Naive thymus-derived CD4-positive, alpha-beta T cell (primary cell): ENCODE results near the gene ANO1. TPM values are rescaled to one million over a fixed set of nuclear protein-coding genes. Genes with fewer than 3 reads are reported as not detected.
A peak's percentile ranks its signal among the peaks of the same experiment; 100 is the strongest.

Source experiments
- ATAC-seq: fragments of 150-1000 bp; cut with Tn5 transposase; 2 replicates; pipeline ENCODE4 v1.10.0; 2021; ENCODE audit warnings: mild to moderate bottlenecking, moderate library complexity
- CTCF ChIA-PET: fragments of 350-600 bp; sonication (Branson Sonifier 250); formaldehyde crosslinking; loops from one replicate; lab custom pipeline; 2021; ENCODE audit warnings: antibody characterized with exemption; lab: Charles Lee
- POLR2A ChIA-PET: fragments of 350-600 bp; sonication (Branson Sonifier 250); formaldehyde crosslinking; loops from one replicate; lab custom pipeline; 2021; ENCODE audit warnings: antibody characterized with exemption, inconsistent platforms; lab: Charles Lee
- DNase-seq, 9 donors: peaks; one replicate each; pipeline versions ENCODE4 v3.0.0 to v3.0.0-alpha.2; 2020 to 2022; ENCODE audit warnings: mixed read lengths in 1 of 9
- H3K27ac ChIP-seq: one replicate; pipeline ENCODE4 v1.7.0; 2013; ENCODE audit warnings: mild to moderate bottlenecking, low read depth, low read length, moderate library complexity
- H3K27me3 ChIP-seq, 2 donors: one replicate each; pipeline ENCODE4 v1.7.0; 2013; ENCODE audit warnings: low read length in 2 of 2, mild to moderate bottlenecking in 2 of 2, moderate library complexity in 2 of 2; ENCODE audit not compliant: control insufficient read depth in 2 of 2, insufficient read depth in 2 of 2
- H3K36me3 ChIP-seq, 3 experiments: 1 replicate in 2 of 3; 2 replicates in 1 of 3; pipeline ENCODE4 v1.7.0; 2013; ENCODE audit warnings: low read length in 3 of 3, mild to moderate bottlenecking in 3 of 3, moderate library complexity in 1 of 3; ENCODE audit not compliant: insufficient read depth in 3 of 3, control insufficient read depth in 2 of 3
- H3K4me1 ChIP-seq, 2 donors: one replicate each; pipeline ENCODE4 v1.7.0; 2013; ENCODE audit warnings: low read length in 2 of 2, mild to moderate bottlenecking in 2 of 2, moderate library complexity in 1 of 2; ENCODE audit not compliant: control insufficient read depth in 2 of 2, insufficient read depth in 2 of 2
- H3K4me3 ChIP-seq: 2 replicates; pipeline ENCODE4 v1.7.0; 2013; ENCODE audit warnings: mild to moderate bottlenecking, low read length
- H3K9me3 ChIP-seq, 3 experiments: 1 replicate in 2 of 3; 2 replicates in 1 of 3; pipeline ENCODE4 v1.7.0; 2013; ENCODE audit warnings: low read length in 3 of 3; ENCODE audit not compliant: control insufficient read depth in 2 of 3
- H3K27ac Mint-ChIP-seq, 9 donors: one replicate each; pipeline ENCODE4 v1.8.0; 2020 to 2022; ENCODE audit warnings: mixed read lengths in 9 of 9, mild to moderate bottlenecking in 8 of 9, moderate library complexity in 5 of 9, inconsistent platforms in 2 of 9
- H3K27me3 Mint-ChIP-seq, 5 donors: one replicate each; pipeline ENCODE4 v1.8.0; 2021 to 2022; ENCODE audit warnings: mixed read lengths in 5 of 5, mild to moderate bottlenecking in 1 of 5
- H3K36me3 Mint-ChIP-seq, 5 donors: one replicate each; pipeline ENCODE4 v1.8.0; 2020 to 2022; ENCODE audit warnings: mixed read lengths in 5 of 5, mild to moderate bottlenecking in 3 of 5, inconsistent platforms in 1 of 5
- H3K4me1 Mint-ChIP-seq, 7 donors: one replicate each; pipeline ENCODE4 v1.8.0; 2020 to 2022; ENCODE audit warnings: mixed read lengths in 7 of 7, mild to moderate bottlenecking in 3 of 7, inconsistent platforms in 1 of 7
- H3K4me3 Mint-ChIP-seq, 10 donors: one replicate each; pipeline ENCODE4 v1.8.0; 2020 to 2022; ENCODE audit warnings: mild to moderate bottlenecking in 10 of 10, mixed read lengths in 10 of 10, moderate library complexity in 6 of 10, inconsistent platforms in 2 of 10
- H3K9me3 Mint-ChIP-seq, 11 donors: one replicate each; pipeline ENCODE4 v1.8.0; 2020 to 2022; ENCODE audit warnings: mixed read lengths in 11 of 11, mild to moderate bottlenecking in 4 of 11, inconsistent platforms in 1 of 11, moderate library complexity in 1 of 11
- intact Hi-C, 2 donors: fragments of 100-400 bp; cut with micrococcal nuclease; formaldehyde crosslinking; loops; one replicate each; pipeline ENCODE4 v1.15.1; 2023
- polyA plus RNA-seq, 2 donors: library from polyadenylated mRNA; unstranded; fragments of 300-500 nt; fragmentation: Illumina TruSeq; gene quantifications; one replicate each; pipeline ENCODE4 v1.2.3, GENCODE V29; 2021
- total RNA-seq, 6 experiments: library from RNA in 5 of 6; stranded (reverse) in 5 of 6; gene quantifications; 1 replicate in 5 of 6; 2 replicates in 1 of 6; pipeline ENCODE4 v1.2.3 and lab custom pipeline; 2021 to 2026

The ANO1 gene
- total and polyA plus RNA-seq, 7 experiments from 2014 or later: not detected

DNA sequence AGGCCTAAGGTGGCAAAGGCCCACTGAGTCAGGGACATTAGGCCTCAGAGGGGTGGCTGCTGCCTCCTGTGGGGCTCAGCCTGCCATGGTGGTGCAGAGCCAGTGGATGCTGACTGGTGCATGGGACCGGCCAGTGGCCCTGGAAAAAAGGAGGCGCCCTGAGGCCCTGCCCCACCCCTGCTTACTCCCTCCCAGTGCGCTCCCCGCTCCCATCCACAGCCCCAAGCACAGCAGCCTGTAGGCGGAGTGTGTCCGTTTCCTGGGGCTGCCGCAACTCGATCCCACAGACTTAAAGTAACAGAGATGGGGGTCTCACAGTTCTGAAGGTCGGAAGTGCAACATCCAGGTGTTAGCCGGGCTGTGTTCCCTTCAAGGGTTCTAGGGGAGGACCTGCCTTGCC lies 86.6 kb downstream of the ANO1 start:
- peak overlapping the region in 1 of 10 donors; percentile 30 for H3K4me3 Mint-ChIP-seq
- H3K4me1 Mint-ChIP-seq: no peaks in the 10 kb centered on the region
- H3K36me3 Mint-ChIP-seq: no peaks in the 10 kb centered on the region
- Histone ChIP-seq H3K4me3 (no peak overlapping the region), H3K27ac (no peak overlapping the region), H3K9me3 (no peaks in the 10 kb centered on the region), H3K27me3 (no peaks in the 10 kb centered on the region), H3K36me3 (no peaks in the 10 kb centered on the region), H3K4me1 (no peaks in the 10 kb centered on the region)
- ChIA-PET CTCF (no interaction called here), POLR2A (no interaction called here)
- H3K9me3 Mint-ChIP-seq: no peaks in the 10 kb centered on the region
- H3K27ac Mint-ChIP-seq: no peak overlapping the region
- intact Hi-C loops: no loop called here
- DNase-seq (no peak), ATAC-seq (no peak)
- H3K27me3 Mint-ChIP-seq: peaks cover 0 to 10% (median 6%) of the 10 kb centered on the region in 5 donors

DNA sequence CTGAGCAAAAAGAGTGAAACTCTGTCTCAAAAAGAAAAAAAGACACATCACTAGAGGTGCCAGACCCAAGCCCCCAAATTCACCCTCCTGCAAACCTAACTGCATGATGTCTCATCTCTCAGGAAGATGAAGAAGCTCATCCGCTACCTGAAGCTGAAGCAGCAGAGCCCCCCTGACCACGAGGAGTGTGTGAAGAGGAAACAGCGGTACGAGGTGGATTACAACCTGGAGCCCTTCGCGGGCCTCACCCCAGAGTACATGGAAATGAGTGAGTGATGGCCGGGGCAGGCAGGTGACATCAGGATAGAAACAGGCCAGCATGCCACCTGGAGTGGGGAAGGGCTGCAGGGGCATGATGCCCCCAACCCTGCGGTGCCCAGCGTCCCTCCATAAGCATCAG lies 89.0 kb downstream of the ANO1 start:
- no peak overlapping the region for H3K27ac Mint-ChIP-seq
- H3K4me3 Mint-ChIP-seq: no peak overlapping the region
- Histone ChIP-seq H3K27ac (no peak overlapping the region), H3K4me1 (no peaks in the 10 kb centered on the region), H3K9me3 (no peaks in the 10 kb centered on the region), H3K27me3 (no peaks in the 10 kb centered on the region), H3K4me3 (no peak overlapping the region), H3K36me3 (no peaks in the 10 kb centered on the region)
- H3K4me1 Mint-ChIP-seq: no peaks in the 10 kb centered on the region
- DNase-seq: no peak
- no peaks in the 10 kb centered on the region for H3K9me3 Mint-ChIP-seq
- no peak for ATAC-seq
- no peaks in the 10 kb centered on the region for H3K36me3 Mint-ChIP-seq
- intact Hi-C loops: no loop called here
- ChIA-PET POLR2A (no interaction called here), CTCF (no interaction called here)
- H3K27me3 Mint-ChIP-seq: peaks cover 0 to 10% (median 6%) of the 10 kb centered on the region in 5 donors

DNA sequence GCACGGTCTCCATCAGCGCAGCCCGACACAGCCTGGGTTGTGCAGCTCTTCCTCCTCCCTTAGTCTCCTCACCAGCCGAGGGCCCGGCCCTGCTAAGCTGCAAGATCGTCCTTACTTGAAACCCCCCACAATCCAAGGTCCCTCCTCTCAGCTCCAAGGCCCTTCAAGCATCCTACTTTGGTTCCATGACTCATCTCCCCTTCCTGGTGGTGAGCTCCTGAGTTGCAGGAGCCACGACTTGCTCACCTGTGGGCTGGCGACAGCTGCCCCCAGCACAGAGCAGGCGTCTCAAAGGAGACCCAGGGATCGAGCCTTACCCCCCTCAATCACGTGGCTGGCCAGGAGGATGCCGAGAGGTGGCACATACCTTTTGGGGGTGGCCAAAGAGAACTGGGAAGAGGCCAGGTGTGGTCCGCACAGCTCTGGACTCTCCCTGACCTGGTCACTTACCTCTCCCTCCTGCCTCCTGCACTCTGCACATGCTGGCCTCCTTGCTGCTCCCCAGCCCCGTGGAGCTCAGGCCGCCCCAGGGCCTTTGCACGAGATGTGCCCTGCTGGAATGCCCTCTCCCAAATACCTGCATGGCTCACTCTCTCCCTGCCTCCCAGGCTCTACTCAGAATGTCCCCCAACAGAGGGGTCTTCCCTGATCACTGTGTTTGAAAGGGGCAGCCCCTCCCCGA lies 89.7 kb downstream of the ANO1 start:
- Mint-ChIP-seq H3K4me3 (no peak overlapping the region), H3K27ac (no peak overlapping the region), H3K4me1 (no peaks in the 10 kb centered on the region), H3K36me3 (no peaks in the 10 kb centered on the region), H3K27me3 (peaks cover 0 to 10% (median 6%) of the 10 kb centered on the region in 5 donors), H3K9me3 (no peaks in the 10 kb centered on the region)
- no peak for DNase-seq
- Histone ChIP-seq H3K27me3 (no peaks in the 10 kb centered on the region), H3K36me3 (no peaks in the 10 kb centered on the region), H3K9me3 (no peaks in the 10 kb centered on the region), H3K4me1 (no peaks in the 10 kb centered on the region), H3K4me3 (no peak overlapping the region), H3K27ac (no peak overlapping the region)
- ChIA-PET CTCF (no interaction called here), POLR2A (no interaction called here)
- ATAC-seq: no peak
- intact Hi-C loops: no loop called here

DNA sequence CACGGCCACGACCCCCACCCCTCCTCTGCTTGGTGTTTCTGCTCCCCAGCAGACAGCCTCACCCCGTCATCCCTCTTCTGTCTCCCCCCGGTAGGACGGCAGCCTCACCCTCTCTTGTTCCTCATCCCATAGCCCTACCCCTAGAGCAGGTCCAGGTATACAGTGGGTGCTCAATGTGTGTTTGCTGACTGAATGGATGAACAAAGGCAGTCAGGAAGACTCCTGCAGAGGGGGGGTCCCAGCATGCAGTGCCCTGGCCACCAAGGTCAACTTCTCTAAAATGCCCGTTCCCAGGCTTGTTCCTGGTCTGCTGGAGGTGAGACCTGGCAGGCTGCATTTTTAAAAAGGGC lies 90.3 kb downstream of the ANO1 start:
- ChIA-PET CTCF (interaction anchor here (0.5 kb wide), 1 partner anchor 30 kb away, joined by 3 read pairs; no protein-coding TSS in a partner anchor), POLR2A (no interaction called here)
- intact Hi-C loops: no loop called here
- Mint-ChIP-seq H3K4me3 (no peak overlapping the region), H3K27me3 (peaks cover 0 to 10% (median 6%) of the 10 kb centered on the region in 5 donors), H3K9me3 (no peaks in the 10 kb centered on the region), H3K36me3 (no peaks in the 10 kb centered on the region), H3K4me1 (no peaks in the 10 kb centered on the region), H3K27ac (no peak overlapping the region)
- DNase-seq: no peak
- no peak for ATAC-seq
- no peaks in the 10 kb centered on the region for H3K27me3 ChIP-seq
- no peaks in the 10 kb centered on the region for H3K4me1 ChIP-seq
- no peaks in the 10 kb centered on the region for H3K36me3 ChIP-seq
- no peak overlapping the region for H3K27ac ChIP-seq
- H3K9me3 ChIP-seq: no peaks in the 10 kb centered on the region
- no peak overlapping the region for H3K4me3 ChIP-seq

DNA sequence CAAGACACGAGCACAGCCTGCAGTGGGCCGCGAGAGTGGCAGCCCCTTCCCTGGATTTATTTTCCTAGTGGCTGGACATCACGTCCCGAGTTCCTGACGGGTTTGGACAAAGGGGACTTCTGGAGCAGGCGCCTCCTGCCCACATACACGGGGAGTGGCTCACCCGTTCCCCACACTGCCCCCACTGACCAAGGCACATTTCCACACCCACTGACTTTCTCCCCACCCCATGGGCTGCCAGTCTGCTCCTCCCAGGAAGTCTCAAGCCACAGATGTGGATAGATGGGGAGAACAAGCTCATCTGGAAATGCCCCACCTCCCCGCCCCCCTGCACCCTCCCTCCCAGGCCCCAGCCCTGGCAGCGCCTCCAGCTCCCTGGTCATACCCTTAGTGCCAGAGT lies 91.0 kb downstream of the ANO1 start:
- intact Hi-C loops: no loop called here
- H3K36me3 Mint-ChIP-seq: no peaks in the 10 kb centered on the region
- DNase-seq: no peak
- Histone ChIP-seq H3K27ac (no peak overlapping the region), H3K9me3 (no peaks in the 10 kb centered on the region), H3K27me3 (no peaks in the 10 kb centered on the region), H3K36me3 (no peaks in the 10 kb centered on the region), H3K4me3 (no peak overlapping the region), H3K4me1 (no peaks in the 10 kb centered on the region)
- ChIA-PET CTCF (no interaction called here), POLR2A (no interaction called here)
- H3K27me3 Mint-ChIP-seq: peaks cover 0 to 10% (median 6%) of the 10 kb centered on the region in 5 donors
- no peak overlapping the region for H3K4me3 Mint-ChIP-seq
- no peak for ATAC-seq
- no peak overlapping the region for H3K27ac Mint-ChIP-seq
- no peaks in the 10 kb centered on the region for H3K4me1 Mint-ChIP-seq
- no peaks in the 10 kb centered on the region for H3K9me3 Mint-ChIP-seq

DNA sequence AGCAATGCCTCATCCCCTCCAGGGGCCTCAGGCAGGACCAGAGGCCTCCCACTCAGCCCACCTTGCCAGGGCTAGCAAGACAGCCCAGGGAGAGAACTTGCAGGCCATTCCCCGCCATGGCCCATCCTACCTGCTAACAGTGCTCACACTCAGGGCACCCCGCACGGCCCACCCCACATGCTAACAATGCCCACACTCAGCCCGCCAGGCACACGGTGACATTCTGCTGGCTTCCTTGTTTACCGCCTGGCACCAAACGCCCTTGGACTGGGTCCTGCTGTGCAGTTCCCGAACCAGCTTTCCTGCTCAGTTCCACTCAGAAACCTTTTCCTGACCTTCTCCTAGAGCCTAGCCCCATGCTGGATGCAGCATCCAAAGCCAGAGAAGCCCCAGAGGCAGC lies 91.5 kb downstream of the ANO1 start:
- intact Hi-C loops: no loop called here
- H3K27ac Mint-ChIP-seq: no peak overlapping the region
- Histone ChIP-seq H3K27me3 (no peaks in the 10 kb centered on the region), H3K36me3 (no peaks in the 10 kb centered on the region), H3K4me3 (no peak overlapping the region), H3K27ac (no peak overlapping the region), H3K4me1 (no peaks in the 10 kb centered on the region), H3K9me3 (no peaks in the 10 kb centered on the region)
- peaks cover 0 to 10% (median 6%) of the 10 kb centered on the region in 5 donors for H3K27me3 Mint-ChIP-seq
- ATAC-seq (no peak), DNase-seq (no peak)
- POLR2A ChIA-PET: no interaction called here
- H3K4me1 Mint-ChIP-seq: no peaks in the 10 kb centered on the region
- CTCF ChIA-PET: no interaction called here
- no peaks in the 10 kb centered on the region for H3K36me3 Mint-ChIP-seq
- H3K4me3 Mint-ChIP-seq: no peak overlapping the region
- no peaks in the 10 kb centered on the region for H3K9me3 Mint-ChIP-seq

DNA sequence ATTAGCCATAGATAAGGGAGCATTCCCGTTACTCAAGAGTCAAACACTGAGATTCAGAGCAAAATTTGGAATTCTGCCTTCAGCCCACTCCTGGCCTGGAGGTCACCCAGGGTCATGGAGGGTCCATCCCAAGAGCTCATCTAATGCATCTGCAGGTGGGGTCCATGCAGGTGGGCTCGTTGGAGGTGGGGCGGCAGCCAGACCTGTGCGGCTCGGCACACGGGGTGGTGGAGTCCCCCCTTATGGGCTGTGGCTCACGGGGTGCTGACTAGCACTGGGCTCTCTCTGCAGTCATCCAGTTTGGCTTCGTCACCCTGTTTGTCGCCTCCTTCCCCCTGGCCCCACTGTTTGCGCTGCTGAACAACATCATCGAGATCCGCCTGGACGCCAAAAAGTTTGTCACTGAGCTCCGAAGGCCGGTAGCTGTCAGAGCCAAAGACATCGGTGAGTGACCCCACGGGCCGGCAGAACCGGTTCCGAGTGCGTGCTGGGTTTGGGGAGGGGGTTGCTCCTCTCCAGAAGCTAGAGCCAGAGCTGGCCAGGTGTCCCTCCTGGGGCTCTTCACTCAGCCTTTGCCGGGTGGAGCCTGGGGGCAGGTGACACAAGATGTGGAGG lies 92.6 kb downstream of the ANO1 start:
- H3K27ac ChIP-seq: no peak overlapping the region
- Mint-ChIP-seq H3K4me1 (no peaks in the 10 kb centered on the region), H3K27ac (no peak overlapping the region), H3K36me3 (no peaks in the 10 kb centered on the region), H3K27me3 (peaks cover 0 to 10% (median 6%) of the 10 kb centered on the region in 5 donors), H3K9me3 (no peaks in the 10 kb centered on the region), H3K4me3 (no peak overlapping the region)
- H3K4me1 ChIP-seq: no peaks in the 10 kb centered on the region
- H3K9me3 ChIP-seq: no peaks in the 10 kb centered on the region
- CTCF ChIA-PET: no interaction called here
- no peak overlapping the region for H3K4me3 ChIP-seq
- POLR2A ChIA-PET: no interaction called here
- H3K27me3 ChIP-seq: no peaks in the 10 kb centered on the region
- DNase-seq: no peak
- H3K36me3 ChIP-seq: no peaks in the 10 kb centered on the region
- intact Hi-C loops: no loop called here
- no peak for ATAC-seq
